K562 (cell line): ENCODE measurements around the gene RXFP1. TPM values are rescaled to one million over a fixed set of nuclear protein-coding genes. Genes with fewer than 3 reads are reported as not detected.

ENCODE experiments used
- CCNT2 ChIP-seq: IDR thresholded peaks from 2 replicates; pipeline ENCODE4 v1.6.1; 2011; ENCODE audit warnings: borderline replicate concordance, low read depth, mild to moderate bottlenecking, moderate library complexity, mixed read lengths, low read length; ENCODE audit not compliant: insufficient read length; ENCODE audit errors: extremely low read depth
- ZNF717 ChIP-seq: fragments of 250-450 bp; sonication (Bioruptor Pico); IDR thresholded peaks from 2 replicates; pipeline ENCODE4 v1.5.0; 2021
- polyA plus RNA-seq, 8 experiments: library from polyadenylated mRNA; depleted of rRNA in 4 of 8; stranded (reverse) in 5 of 8; unstranded in 3 of 8; fragments of >200 nt; fragmentation: Nextera tagmentation in 2 of 8; fragmentation: Illumina TruSeq in 1 of 8; extraction: Ambion mirVana in 2 of 8; extraction: Trizol in 1 of 8; gene quantifications; 2 replicates each; pipeline versions ENCODE4 v1.2.1 to v1.2.3, GENCODE V29; 2011 to 2014; ENCODE audit warnings: inconsistent platforms in 1 of 8, missing spikeins in 1 of 8
- total RNA-seq, 7 experiments: library from RNA; depleted of rRNA in 6 of 7; stranded (reverse); fragments of >200 nt in 6 of 7; fragmentation: Illumina TruSeq in 2 of 7; extraction: Trizol in 2 of 7; gene quantifications; 2 replicates each; pipeline versions ENCODE4 v1.2.1 to v1.2.3, GENCODE V29; 2011 to 2021; ENCODE audit warnings: low replicate concordance in 1 of 7
- TF ChIP-seq, protein P1 (sequence below): IDR thresholded peaks from 2 replicates; pipeline ENCODE4 v1.6.1; 2012; ENCODE audit warnings: low read depth, low read length, improper control_type of control experiment, borderline replicate concordance
- TF ChIP-seq, protein P2 (sequence below): sonication (generic); formaldehyde crosslinking; IDR thresholded peaks from 2 replicates; pipeline ENCODE4 v1.8.0; 2022; ENCODE audit warnings: mild to moderate bottlenecking, missing genetic modification reagents
- TF ChIP-seq, protein P3 (sequence below): sonication (generic); formaldehyde crosslinking; IDR thresholded peaks from 2 replicates; pipeline ENCODE4 v1.8.1; 2023; ENCODE audit warnings: mild to moderate bottlenecking, missing genetic modification reagents

Gene RXFP1
- total and polyA plus RNA-seq, 9 of the 15 experiments (the other 6 are each of a cell fraction or from before 2014, with no cell fraction given): 0.03 to 0.06 (median 0.04) TPM; not detected in 6

DNA sequence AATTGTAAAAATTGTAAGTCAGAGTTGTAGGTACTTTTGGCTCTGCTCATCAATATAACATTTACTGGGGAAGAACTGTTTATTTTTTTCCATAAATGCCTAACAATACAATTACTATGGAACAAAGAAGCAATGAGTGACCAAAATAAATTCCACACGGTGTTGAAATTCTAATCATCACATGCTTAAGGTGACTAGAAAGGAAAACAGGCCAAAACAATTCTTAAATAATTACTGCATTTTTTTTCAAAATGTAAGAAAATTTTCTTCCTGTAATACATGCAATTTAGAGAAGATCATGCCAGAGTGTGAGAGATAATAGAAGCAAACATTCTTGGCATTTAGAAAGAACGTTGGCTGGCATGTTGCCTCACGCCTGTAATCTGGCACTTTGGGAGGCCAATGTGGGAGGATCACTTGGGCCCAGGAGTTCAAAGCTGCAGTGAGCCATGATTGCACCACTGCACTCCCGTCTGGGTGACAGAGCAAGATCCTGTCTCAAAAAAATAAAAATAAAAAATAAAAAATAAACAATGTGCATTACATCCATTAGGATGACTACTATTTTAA lies 127.5 kb downstream of the RXFP1 start (continued):
- TF ChIP-seq, protein P1, sequence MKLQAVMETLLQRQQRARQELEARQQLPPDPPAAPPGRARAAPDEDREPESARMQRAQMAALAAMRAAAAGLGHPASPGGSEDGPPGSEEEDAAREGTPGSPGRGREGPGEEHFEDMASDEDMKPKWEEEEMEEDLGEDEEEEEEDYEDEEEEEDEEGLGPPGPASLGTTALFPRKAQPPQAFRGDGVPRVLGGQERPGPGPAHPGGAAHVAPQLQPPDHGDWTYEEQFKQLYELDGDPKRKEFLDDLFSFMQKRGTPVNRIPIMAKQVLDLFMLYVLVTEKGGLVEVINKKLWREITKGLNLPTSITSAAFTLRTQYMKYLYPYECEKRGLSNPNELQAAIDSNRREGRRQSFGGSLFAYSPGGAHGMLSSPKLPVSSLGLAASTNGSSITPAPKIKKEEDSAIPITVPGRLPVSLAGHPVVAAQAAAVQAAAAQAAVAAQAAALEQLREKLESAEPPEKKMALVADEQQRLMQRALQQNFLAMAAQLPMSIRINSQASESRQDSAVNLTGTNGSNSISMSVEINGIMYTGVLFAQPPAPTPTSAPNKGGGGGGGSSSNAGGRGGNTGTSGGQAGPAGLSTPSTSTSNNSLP: no peak
- TF ChIP-seq, protein P2, sequence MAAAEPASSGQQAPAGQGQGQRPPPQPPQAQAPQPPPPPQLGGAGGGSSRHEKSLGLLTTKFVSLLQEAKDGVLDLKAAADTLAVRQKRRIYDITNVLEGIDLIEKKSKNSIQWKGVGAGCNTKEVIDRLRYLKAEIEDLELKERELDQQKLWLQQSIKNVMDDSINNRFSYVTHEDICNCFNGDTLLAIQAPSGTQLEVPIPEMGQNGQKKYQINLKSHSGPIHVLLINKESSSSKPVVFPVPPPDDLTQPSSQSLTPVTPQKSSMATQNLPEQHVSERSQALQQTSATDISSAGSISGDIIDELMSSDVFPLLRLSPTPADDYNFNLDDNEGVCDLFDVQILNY (CRISPR knock-in tag): no peak
- no peak for TF ChIP-seq ZNF717 (CRISPR knock-in tag)
- TF ChIP-seq, protein P3, sequence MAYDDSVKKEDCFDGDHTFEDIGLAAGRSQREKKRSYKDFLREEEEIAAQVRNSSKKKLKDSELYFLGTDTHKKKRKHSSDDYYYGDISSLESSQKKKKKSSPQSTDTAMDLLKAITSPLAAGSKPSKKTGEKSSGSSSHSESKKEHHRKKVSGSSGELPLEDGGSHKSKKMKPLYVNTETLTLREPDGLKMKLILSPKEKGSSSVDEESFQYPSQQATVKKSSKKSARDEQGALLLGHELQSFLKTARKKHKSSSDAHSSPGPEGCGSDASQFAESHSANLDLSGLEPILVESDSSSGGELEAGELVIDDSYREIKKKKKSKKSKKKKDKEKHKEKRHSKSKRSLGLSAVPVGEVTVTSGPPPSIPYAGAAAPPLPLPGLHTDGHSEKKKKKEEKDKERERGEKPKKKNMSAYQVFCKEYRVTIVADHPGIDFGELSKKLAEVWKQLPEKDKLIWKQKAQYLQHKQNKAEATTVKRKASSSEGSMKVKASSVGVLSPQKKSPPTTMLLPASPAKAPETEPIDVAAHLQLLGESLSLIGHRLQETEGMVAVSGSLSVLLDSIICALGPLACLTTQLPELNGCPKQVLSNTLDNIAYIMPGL (CRISPR knock-in tag): no peak
- TF ChIP-seq CCNT2: no peak
